Inflammatory macrophage treated with lipopolysaccharide for 4 hours (primary cell): ENCODE measurements around the gene CCDC83.
"Not testable (repeated sequence)": the region's sequence is repeated elsewhere in the genome, so short reads cannot be mapped to it uniquely, and the experiment has no call there.

Experiments used
- DNase-seq: peaks from one replicate; pipeline ENCODE4 v3.0.0-alpha.2; 2020

The CCDC83 gene

DNA sequence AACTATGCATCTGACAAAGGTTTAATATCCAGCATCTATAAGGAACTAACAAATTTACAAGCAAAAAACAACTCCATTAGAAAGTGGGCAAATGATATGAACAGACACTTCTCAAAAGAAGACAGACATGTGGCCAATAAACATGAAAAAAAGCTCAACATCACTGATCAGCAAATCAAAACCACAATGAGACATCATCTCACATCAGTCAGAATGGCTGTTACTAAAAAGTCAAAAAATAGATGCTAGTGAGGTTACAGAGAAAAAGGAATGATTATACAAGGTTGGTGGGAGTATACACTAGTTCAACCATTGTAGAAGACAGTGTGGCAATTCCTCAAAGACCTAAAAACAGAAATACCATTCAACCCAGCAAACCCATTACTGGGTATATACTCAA lies 14.3 kb upstream of the CCDC83 start:
- not testable (repeated sequence) for DNase-seq

DNA sequence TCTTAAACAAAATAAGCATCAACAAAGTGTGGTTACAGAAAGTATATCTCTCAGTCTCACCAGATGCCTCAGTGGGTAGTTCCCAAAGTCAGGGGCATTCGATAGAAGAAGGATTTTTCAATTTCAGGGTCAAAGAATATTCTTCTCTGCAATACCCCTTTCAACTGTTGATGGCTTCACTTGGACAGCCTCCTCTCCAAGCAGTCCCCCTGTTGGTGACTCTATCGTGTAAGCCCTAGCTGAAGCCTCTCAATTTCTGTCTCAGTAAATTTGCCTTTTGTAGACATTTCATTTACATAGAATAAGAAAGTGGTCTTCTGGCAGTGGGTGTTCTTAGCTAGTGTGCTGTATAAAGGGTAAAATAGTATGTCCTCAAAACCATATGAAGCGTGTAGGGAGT lies 11.3 kb upstream of the CCDC83 start:
- no peak for DNase-seq

DNA sequence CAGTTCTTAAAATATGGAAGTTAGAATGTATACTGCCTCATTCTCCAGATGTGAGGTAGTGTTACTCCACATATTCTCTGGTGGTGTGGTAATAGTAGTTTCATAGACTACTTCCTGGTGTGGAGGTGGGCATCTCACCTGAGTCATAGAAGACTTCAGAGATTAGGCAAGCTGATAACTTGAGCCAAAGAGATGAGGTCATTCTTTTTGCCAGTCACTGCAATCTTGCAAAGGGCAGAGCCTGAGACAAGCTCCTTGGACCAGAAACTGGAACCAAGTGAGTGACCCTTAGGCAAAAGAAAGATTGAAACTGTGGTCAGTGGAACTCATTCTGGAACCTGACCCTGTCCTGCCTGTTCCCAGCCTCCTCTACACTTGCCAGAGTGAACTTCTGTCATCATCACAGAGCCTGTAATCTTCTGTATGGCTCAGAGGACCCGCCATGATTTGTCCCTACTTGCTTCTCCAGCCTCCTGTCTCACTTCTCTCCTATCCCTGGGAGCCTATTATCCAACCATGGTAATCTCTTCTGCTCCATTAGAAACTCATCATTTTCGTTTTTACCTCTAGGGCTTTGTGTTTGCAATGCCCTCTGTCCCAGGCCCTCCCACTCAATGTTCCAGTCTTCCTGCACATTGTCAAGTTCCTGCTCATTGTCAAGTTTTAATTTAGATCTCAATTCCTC lies 10.6 kb upstream of the CCDC83 start:
- DNase-seq, result peak; percentile 85

DNA sequence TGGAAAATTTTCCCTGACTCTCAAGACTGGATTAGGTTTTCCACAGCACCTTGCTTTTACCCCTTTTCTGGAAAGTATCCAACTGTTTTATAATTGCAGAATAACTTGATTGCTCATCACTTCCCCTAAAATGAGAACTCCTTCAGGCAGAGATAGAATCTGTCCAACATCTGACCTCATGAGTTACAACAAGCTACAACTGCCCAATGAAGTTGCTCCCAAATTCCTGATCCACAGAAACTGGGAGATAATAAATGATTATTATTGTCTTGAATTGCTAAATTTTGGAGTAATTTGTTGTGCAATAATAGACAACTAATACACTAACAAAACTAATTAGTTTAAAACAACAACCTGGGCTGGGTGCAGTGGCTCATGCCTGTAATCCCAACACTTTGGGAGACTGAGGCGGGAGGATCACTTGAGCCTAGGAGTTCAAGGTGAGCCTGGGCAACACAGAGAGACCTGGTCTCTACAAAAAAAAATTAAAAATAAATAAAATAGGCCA lies 10.0 kb upstream of the CCDC83 start:
- DNase-seq, result peak; percentile 44

DNA sequence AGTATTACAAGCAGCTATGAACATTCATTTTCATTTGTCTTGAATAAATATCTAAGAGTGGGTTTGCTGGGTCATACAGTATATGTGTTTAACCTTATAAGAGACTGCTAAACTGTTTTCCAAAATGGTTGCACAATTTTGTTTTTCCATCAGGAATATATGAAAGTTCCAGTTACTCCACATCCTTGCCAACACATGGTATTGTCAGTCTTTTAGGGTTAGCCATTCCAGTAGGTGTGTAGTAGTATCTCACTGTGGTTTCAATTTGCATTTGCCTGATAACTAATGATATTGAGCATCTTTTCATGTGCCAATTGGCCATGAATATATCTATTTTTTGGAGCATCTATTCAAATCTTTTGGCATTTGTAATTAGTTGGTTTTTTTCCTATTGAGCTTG lies 7.7 kb upstream of the CCDC83 start:
- DNase-seq, result no peak

DNA sequence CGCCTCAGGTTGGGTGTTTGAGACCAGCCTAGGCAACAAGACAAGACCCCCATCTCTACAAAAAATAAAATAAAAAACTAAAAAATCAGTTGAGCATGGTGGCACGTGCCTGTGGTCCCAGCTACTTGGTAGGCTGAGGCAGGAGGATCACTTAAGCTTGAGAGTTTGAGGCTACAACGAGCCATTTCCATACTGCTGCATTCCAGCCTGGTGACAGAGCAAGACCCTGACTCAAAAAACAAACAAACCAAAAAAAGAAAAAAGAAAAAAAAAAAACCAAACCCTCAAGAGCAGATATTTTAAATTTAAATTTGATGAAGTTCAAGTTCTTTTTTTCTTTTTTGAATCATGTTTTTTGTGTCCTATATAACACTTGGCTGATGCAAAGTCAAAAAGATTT lies 7.2 kb upstream of the CCDC83 start:
- DNase-seq, result no peak

DNA sequence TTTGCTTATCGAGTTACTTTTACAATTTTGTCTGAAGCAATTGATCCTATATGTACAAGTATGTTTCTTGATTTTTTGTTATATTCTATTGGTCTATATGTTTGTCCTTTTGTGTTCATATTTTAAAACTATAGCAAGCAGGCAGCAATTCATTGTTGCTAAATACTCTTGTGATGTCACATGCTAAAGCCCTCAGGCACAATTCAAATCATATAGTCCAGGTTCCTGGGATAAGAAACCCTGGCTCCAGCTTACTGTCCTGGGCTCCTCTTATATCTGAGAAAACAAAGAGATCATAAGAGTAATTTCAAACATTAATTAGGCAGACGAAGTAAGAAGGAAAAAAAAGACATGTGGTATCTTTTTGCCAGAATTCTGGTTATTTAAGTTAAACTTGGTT lies 6.6 kb upstream of the CCDC83 start:
- DNase-seq, result no peak

DNA sequence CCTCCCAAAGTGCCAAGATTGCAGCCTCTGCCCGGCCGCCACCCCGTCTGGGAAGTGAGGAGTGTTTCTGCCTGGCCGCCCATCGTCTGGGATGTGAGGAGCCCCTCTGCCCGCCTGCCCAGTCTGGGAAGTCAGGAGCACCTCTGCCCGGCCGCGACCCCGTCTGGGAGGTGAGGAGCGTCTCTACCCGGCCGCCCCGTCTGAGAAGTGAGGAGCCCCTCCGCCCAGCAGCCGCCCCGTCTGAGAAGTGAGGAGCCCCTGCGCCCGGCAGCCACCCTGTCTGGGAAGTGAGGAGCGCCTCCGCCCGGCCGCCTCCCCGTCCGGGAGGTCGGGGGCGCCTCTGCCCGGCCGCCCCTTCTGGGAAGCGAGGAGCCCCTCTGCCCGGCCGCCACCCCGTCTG lies 2.4 kb upstream of the CCDC83 start:
- not testable (repeated sequence) for DNase-seq

DNA sequence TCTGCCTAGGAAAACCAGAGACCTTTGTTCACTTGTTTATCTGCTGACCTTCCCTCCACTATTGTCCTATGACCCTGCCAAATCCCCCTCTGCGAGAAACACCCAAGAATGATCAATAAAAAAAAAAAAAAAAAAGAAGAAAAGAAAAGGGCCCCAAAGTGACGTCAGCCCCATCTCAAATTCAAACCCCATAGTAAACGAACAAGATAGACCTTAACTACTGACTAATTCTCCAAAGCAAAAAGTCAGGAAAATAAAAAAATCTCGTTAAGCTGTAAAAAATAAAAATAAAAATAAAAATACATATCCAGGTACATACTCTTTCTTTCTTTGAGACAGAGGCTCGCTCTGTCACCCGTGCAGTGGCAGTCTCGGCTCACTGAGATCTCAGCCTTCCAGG lies 1.6 kb upstream of the CCDC83 start:
- DNase-seq, result not testable (repeated sequence)

DNA sequence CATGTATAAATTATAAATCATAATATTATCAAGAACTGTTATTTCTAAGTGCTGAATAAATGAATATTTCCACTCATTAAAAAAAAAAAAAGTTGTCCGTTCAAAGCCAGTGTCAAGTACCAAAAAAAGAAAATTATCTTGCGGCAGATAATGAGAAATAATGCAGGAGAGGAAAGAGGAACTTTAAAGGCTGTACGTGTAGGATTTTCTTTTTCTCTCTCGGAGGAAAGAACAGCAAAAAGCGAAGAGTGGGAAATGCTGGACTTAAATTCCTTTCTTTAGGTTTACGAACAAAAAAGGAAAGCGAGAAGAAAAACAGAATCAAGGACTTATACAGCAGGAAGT lies 999 bp upstream of the CCDC83 start:
- DNase-seq, result peak; percentile 25

DNA sequence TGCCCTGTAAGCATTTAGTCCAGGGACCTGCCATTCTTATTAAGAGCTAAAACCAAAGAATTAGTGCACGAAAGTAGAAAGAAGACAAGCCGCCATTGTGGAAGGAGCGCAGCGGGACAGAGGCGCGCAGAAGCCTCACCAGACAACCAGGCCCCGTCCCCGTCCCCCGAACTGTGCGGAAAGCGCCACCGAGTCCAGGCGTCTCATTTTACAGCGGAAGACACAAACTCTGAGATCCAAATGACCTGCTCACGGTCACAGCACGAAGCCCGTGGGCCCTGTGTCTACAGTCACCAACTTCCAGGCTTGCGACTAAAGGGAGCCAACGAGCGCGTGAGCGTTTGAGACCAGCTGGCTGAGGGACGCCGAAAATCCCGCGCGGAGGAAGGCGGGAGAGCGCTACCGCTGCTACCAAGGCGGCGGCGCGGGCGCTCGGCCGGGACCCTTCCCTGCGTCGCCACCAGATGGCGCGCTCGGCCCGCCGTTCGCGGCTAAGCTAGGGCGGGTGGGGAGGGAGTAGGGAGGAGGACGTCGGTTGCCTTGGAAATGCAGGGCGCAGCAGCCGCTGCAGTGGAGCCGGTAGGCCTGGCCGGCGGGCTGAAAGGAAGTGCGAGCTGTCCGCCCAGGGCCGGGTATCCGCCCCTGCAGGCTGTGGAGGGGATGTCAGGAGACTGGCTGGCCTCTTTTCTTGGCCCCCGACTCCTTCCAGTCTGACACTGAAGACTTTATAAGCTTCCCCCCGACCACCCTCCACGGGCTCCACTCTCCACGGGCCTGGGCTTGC lies 434 bp upstream of the CCDC83 start:
- DNase-seq, result peak; percentile 94

DNA sequence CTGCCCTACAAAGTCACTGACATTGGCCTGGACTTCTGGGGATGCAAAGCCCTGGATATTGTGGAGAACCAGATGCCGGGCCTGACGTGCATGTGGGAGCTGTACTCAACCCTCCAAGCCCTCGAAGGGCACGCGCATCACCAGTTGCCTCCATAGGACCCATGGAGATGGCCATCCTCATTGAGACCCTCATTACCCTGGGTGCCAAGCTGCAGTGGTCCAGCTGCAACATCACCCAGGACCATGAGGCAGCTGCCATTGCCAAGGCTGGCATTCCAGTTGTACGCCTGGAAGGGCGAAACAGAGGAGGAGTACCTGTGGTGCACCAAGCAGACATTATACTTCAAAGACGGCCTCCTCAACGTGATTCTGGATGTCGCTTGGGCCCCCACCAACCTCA lies 1.9 kb downstream of the CCDC83 start:
- DNase-seq, result no peak

DNA sequence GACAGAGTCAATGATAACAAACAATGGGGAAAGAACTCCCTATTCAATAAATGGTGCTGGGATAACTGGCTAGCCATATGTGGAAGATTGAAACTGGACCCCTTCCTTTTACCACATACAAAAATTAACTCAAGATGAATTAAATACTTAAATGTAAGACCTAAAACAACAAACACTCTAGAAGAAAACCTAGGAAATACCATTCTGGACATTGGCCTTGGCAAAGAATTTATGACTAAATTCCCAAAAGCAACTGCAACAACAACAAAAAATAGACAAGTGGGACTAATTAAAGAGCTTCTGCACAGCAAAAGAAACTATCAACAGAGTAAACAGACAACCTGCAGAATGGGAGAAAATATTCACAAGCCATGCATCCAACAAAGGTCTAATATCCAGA lies 4.4 kb downstream of the CCDC83 start:
- not testable (repeated sequence) for DNase-seq

DNA sequence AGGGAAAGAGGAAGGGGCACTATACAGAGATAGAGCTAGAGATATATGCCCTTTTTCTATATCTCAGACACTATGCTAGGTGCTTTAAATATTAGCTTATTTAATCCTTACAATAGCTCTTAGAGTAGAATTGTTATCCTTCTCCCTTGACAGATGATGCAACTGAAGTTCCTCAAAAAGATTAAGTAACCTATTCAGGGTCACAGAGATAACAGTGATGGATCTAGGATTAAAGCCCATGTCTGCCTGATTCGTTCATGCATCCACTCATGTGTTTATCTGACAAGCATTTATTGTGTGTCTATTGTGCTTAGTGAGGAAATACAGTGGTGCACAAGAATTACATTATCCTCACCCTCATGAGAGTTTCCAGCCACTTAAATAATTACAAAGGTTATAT lies 8.7 kb downstream of the CCDC83 start:
- DNase-seq, result peak; percentile 54

DNA sequence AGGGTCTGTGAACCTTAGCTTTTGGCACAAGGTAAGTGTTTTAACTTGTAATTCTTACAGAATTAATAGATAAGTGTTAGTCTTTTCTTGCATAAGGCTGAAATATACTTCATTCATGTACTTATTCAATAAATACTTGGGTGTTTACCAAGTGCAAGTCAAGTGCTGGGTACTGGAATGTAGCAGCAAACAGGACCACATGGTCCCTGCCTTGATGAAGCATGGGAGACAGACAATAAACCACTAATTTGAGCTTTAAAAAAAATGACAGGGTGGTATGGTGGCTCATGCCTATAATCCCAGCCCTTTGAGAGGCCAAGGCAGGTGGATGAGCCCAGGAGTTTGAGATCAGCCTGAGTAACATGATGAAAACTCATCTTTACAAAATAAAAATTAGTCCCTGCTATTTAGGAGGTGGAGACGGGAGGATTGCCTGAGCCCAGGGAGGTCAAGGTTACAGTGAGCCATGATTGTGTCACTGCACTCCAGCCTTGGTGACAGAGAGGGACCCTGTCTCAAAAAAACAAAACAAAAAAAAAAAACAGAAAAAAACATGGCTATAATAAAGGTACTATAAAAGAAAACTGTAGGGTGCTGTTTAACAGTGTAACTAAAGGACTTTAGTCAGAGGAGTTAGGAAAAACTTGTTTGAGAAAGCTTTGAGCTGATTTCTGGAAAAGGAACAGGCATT lies 11.1 kb downstream of the CCDC83 start:
- DNase-seq, result no peak

DNA sequence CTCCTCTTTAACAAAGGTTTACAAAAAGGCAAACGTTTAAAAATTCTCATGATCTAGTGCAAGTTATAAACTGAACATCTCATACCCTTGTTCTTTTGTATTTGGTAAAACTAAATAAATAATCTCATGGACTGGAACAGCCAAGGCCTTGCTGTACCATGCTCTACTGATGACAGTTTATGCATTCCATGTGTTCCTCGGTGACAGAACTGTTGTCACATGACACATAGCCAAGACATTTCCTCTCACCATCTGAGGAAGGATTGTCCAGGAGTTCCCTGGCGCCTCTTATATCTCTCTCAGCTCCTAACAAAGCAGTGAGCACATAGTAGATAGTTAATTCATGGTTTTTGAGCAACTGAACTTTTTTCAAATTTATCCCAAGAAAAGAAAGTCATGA lies 12.6 kb downstream of the CCDC83 start:
- no peak for DNase-seq

DNA sequence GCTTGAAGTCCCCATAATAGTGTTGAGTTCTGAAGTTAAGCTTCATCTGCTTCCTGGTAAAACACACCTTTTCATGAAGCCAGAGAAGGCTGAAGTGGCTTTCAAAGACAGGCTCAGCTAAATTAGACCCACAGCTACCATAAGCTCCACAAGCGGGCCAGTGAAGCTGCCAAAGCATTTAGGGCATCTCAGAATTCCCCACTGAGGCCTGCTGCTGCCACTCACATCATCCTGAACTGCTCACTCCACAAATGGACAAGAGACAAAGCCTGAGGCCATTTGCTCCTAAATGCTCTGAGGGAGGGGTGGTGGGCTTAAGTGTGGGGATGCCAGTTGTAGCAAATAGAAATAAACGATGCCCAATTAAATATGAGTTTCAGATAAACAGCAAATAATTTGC lies 14.6 kb downstream of the CCDC83 start:
- no peak for DNase-seq

DNA sequence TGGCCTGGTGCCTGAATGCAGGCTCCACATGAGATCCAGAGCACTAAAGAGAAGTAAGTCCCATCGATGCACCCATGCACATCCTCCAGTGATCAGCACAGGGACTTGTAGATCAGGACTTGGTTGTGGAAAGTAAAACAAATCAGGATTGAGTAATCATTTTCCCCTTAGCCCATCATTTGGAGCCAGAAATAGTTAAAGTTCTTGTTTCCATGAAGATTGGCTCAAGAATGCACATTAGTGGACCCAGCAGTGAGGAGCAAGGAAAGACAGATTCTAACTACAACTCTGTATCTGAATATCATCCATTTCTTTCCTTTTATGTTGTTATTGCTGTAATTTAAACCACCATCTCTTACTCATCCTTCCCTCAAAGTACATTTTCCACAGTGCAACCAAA lies 19.1 kb downstream of the CCDC83 start:
- no peak for DNase-seq

DNA sequence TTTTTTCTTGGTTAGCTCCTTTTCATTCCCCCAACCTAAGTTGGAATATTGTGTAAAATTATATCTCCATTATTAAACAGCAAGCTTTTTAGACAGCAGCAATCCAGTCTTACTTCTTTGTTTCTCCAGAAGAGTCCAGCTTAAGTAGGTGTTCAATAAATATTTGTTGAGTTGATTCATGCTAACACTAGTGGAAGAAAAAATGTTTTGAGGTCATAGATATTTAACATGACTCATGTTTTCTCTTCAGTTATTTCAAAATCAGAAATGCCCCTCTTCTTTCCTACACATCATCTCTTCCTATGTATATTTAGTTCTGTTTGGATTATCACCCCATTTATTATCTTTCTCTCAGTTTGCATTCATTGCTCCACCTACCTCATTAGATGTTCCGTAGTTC lies 20.3 kb downstream of the CCDC83 start:
- DNase-seq, result no peak

DNA sequence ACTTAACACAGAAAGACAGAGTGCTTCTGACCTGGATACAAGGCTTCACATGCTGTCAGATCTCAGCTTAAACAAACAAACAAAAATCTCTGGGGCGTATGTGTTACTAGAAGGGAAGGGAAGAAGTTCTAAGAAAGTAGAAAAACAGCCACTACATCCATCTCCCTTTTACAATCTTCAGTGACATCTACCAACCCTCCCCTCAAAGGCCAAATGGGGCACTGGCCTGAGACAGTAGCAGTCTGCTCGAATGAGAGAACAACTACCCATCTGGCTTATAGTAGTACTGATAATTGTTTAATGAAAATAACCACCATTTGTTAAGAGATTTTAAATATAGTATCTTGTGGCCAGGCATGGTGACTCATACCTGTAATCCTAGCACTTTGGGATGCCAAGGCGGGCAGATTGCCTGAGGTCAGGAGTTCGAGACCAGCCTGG lies 29.4 kb downstream of the CCDC83 start:
- DNase-seq, result no peak

DNA sequence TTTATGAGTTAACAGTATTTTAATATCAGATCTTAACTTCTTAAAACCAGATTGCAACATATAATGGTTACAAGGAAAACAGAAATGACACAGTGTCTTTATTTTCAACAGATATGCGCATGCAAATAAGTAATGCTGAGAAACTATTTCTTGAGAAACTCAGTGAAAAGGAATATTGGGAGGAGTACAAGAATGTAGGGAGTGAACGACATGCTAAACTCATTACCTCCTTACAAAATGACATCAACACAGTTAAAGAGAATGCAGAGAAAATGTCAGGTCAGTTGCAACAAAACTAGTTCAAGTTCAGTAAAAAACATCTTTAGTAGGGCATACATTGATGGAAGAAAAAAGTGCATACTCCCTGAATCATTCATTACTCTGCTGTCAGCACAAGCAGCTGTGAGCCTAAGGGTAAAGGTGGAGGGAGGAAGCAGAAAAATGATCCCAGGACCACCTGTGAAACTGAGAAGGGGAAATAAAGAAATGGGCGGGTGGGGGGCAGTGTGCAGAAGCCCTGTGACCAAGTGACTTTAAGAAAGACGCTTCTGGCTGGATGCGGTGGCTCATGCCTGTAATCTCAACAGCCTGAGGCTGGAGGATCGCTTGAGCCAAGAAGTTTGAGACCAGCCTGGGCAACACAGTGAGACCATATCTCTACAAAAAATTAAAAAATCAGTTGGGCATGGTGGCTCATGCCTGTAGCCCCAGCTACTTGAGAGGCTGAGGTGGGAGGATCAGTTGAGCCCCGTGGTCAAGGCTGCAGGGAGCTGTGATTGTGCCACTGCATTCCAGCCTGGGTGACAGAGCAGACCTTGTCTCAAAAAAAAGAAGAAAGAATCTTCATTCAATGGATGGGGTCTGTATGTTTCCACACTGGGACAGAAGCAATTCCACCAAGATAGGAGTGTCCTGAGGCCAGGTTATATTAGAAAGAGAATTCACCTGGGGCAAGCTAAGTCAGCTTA lies 31.2 kb downstream of the CCDC83 start:
- DNase-seq, result no peak

DNA sequence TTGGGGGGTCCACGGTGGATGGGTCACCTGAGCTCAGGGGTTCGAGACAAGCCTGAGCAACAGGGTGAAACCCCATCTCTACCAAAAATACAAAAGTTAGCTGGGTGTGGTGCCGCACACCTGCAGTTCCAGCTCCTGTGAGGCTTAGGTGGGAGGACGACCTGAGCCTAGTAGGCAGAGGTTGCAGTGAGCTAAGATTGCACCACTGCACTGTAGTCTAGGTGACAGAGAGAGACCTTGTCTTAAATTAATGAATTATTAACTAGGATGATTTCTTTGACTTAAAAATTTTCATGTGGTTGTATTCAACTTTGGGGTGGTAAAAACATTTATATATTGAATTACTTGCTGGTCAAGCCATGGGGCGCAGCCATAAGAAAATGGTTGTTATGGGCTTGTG lies 33.9 kb downstream of the CCDC83 start:
- DNase-seq, result no peak
